ENCODE results near the gene PDE9A. TPM values are rescaled to one million over a fixed set of nuclear protein-coding genes. Genes with fewer than 3 reads are reported as not detected.

Gene PDE9A
- total RNA-seq, 4 donors from 2014 or later = 6.9 to 13.0 (median 11.1) TPM

GRCh38 chr21:42699196-42699595, 45.8 kb downstream of the PDE9A start:
- intact Hi-C loops (cut with DNase I) = loop anchor here (10.0 kb wide), 1 partner anchor 64 kb away; no protein-coding TSS in a partner anchor
- no peaks in the 10 kb centered on the region for H3K27me3 ChIP-seq
- no peaks in the 10 kb centered on the region for H3K9me3 ChIP-seq
- no peaks in the 10 kb centered on the region for H3K4me1 ChIP-seq
- no peak for DNase-seq
- WGBS, 2 donors = 85 to 90% methylated on average over 5 to 6 of the region's 6 CpGs
- no peak overlapping the region for H3K27ac ChIP-seq
- TF ChIP-seq, protein P1, sequence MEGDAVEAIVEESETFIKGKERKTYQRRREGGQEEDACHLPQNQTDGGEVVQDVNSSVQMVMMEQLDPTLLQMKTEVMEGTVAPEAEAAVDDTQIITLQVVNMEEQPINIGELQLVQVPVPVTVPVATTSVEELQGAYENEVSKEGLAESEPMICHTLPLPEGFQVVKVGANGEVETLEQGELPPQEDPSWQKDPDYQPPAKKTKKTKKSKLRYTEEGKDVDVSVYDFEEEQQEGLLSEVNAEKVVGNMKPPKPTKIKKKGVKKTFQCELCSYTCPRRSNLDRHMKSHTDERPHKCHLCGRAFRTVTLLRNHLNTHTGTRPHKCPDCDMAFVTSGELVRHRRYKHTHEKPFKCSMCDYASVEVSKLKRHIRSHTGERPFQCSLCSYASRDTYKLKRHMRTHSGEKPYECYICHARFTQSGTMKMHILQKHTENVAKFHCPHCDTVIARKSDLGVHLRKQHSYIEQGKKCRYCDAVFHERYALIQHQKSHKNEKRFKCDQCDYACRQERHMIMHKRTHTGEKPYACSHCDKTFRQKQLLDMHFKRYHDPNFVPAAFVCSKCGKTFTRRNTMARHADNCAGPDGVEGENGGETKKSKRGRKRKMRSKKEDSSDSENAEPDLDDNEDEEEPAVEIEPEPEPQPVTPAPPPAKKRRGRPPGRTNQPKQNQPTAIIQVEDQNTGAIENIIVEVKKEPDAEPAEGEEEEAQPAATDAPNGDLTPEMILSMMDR (IDR thresholded peaks at IDR 0.05) = no peak
- no peak for TF ChIP-seq POLR2A (IDR thresholded peaks at IDR 0.05)
- H3K4me3 ChIP-seq (replicated peaks in 1 of 3) = no peak overlapping the region
- H3K36me3 ChIP-seq = no peaks in the 10 kb centered on the region

DNA sequence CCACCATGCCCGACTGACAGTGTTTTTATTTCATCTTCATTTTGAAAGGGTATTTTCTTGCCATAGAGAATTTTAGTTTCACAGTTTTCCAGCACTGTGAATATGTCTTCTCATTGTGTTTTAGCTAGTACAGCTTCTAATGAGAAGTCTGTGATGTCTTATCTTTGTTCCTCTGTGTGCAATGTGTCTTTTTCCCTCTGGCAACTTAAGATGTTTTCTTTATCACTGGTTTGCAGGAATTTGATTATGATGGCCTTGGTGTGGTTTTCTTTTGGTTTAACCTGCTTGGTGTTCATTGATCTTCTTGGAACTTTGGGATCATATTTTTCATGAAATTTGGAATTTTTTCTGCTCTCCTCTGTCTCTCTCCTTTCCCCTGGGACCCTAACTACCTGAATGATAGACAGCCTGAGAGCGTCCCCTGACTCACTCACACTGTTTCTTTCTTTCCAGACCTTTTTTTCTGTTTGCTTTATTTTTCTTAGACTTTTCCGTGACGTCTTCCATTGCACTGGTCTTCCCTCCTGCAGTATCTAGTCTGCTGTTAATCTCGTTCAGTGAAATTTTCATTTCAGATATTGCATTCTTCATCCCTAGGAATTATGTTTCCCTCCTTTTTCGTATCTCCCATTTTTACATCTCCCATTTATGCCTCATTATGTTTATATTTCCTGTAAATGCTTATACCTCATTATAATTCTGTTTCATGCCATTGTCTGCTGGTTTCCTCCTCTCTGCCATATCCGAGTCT, 48.5 kb downstream of the PDE9A start:
- H3K9me3 ChIP-seq = no peaks in the 10 kb centered on the region
- intact Hi-C loops (cut with DNase I) = no loop called here
- no peak overlapping the region for H3K27ac ChIP-seq
- WGBS, 2 donors = 95 to 97% methylated on average over 7 of the region's 7 CpGs
- H3K27me3 ChIP-seq = no peaks in the 10 kb centered on the region
- no peaks in the 10 kb centered on the region for H3K4me1 ChIP-seq
- no peak for TF ChIP-seq POLR2A (IDR thresholded peaks at IDR 0.05)
- TF ChIP-seq, protein P1 (IDR thresholded peaks at IDR 0.05) = no peak
- DNase-seq = no peak
- H3K36me3 ChIP-seq = no peaks in the 10 kb centered on the region
- H3K4me3 ChIP-seq (replicated peaks in 1 of 3) = no peak overlapping the region

DNA sequence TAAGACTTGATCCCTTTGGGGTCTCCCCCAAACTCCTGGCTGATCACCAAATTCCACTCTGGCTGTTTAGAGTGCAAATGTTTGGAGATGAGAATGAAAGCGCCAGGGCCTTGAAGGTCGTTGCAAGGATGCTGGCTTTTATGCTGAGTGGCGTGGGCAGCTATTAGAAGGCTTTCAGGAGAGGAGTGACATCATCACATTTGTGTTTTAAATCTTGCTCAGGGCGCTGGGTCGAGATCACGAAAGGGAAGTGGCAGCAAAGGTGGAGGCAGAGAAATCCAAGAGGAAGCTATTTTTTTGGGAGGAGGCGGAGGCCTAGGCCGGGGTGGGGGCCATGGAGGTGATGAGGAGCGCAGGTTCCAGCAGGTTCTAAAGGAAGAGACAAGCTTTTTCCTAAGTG, 49.3 kb downstream of the PDE9A start:
- no peak overlapping the region for H3K27ac ChIP-seq
- no peak for DNase-seq
- intact Hi-C loops (cut with DNase I) = no loop called here
- H3K4me3 ChIP-seq (replicated peaks in 1 of 3) = no peak overlapping the region
- no peaks in the 10 kb centered on the region for H3K4me1 ChIP-seq
- 93 to 99% methylated on average over 9 of the region's 9 CpGs for WGBS, 2 donors
- H3K36me3 ChIP-seq = no peaks in the 10 kb centered on the region
- no peaks in the 10 kb centered on the region for H3K27me3 ChIP-seq
- H3K9me3 ChIP-seq = no peaks in the 10 kb centered on the region
- TF ChIP-seq POLR2A (IDR thresholded peaks at IDR 0.05) = no peak
- TF ChIP-seq, protein P1 (IDR thresholded peaks at IDR 0.05) = no peak

- intact Hi-C loops (cut with DNase I) = no loop called here
- Histone ChIP-seq H3K36me3 (no peaks in the 10 kb centered on the region), H3K27ac (no peak overlapping the region), H3K4me3 (replicated peaks in 1 of 3) (no peak overlapping the region), H3K27me3 (no peaks in the 10 kb centered on the region), H3K4me1 (no peaks in the 10 kb centered on the region), H3K9me3 (no peaks in the 10 kb centered on the region)
- DNase-seq = no peak
- TF ChIP-seq, protein P1 (IDR thresholded peaks at IDR 0.05) = no peak
- TF ChIP-seq POLR2A (IDR thresholded peaks at IDR 0.05) = no peak
- WGBS, 2 donors = 95 to 96% methylated on average over 23 to 24 of the region's 24 CpGs
These were observed 49.9 kb downstream of the PDE9A start for GRCh38 chr21:42703136-42703908.

DNA sequence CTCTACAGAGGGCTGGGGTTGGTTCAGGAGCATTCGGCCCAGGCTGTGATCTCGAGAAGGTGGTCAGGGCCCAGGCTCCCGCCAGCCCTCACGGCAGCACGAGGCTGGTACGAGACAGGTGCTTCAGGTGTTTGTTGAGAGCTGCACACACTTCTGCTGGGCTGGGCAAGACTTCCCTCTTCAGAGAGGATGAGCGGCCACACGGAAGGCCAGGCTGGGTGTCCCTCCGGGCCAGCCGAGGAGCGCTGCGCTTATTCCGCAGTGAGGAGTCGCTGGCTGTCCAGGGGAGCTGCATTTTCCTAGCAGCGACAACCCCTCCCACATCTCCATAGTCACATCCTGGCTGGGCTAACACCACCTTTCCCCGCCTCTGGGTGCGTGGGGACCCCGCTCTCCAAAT, 50.5 kb downstream of the PDE9A start:
- Histone ChIP-seq H3K4me1 (no peaks in the 10 kb centered on the region), H3K4me3 (replicated peaks in 1 of 3) (no peak overlapping the region), H3K27ac (no peak overlapping the region), H3K27me3 (no peaks in the 10 kb centered on the region), H3K9me3 (no peaks in the 10 kb centered on the region), H3K36me3 (no peaks in the 10 kb centered on the region)
- 86 to 87% methylated on average over 15 to 18 of the region's 18 CpGs for WGBS, 2 donors
- no peak for TF ChIP-seq POLR2A (IDR thresholded peaks at IDR 0.05)
- TF ChIP-seq, protein P1 (IDR thresholded peaks at IDR 0.05) = no peak
- intact Hi-C loops (cut with DNase I) = no loop called here
- DNase-seq = no peak
